HG03565 (cell line): ENCODE data around the gene SPATA19.

Source experiments
- ATAC-seq: cut with Tn5 transposase; IDR thresholded peaks from one replicate; pipeline ENCODE4 v1.9.1; 2021; ENCODE audit warnings: mild to moderate bottlenecking, moderate library complexity; ENCODE audit not compliant: unreplicated experiment

SPATA19 gene

DNA sequence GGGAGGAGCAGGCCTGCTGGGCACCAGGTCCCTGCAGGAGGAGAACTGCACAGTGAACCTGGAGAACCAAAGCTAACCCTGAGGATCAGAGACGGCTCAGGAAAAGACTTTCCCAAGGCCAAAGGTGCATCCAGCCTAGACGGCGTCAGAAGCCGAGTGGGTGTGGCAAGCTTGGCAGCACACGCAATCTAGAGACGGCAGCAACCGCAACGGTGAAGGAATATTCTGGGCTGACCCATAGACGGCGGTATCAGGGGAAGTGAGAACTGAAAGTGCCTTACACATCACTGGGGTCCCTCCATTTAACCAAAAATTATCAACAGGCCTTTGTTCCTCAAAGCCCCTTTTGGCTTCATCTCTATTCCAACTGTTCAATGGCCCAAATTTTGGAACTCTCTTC, 26.2 kb downstream of the SPATA19 start:
- no peak for ATAC-seq

DNA sequence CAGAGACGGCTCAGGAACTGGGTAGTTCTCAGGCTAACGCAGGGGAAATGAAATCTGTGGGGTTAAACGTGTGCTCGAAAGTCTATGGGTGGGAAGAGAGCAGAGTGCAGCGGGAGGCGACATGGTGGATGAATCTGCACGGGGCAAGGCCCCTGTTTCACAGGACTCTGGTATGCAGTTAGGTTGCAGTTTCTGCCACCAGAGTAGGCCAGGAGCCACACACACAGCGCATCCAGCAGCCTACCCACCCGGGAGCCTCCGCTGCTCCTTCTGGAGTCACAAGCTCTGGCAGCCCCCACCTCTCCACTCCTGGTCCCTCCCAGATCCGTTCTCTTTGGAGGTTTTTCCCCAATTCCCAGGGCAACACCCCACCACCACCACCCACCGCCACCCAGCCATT, 27.0 kb downstream of the SPATA19 start:
- ATAC-seq = no peak

DNA sequence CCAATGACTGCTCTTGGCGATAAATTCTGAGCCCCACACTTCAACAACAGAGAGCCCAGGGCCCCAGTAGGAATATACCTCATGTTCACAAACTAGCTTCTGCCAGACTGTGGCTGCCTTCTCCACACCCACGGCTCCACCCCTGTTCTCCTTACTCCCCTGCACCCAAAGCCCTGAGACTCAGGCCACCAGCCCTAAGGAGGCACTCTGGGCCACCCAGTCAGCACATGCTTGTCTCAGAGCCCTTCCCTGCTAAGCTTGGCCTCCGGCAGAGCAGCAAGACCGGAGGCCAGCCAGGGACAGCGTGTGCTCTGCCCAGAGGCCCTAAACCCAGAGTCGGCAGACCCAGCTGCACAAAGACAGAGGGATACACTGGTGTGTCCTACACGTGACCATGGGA, 27.9 kb downstream of the SPATA19 start:
- ATAC-seq = no peak

DNA sequence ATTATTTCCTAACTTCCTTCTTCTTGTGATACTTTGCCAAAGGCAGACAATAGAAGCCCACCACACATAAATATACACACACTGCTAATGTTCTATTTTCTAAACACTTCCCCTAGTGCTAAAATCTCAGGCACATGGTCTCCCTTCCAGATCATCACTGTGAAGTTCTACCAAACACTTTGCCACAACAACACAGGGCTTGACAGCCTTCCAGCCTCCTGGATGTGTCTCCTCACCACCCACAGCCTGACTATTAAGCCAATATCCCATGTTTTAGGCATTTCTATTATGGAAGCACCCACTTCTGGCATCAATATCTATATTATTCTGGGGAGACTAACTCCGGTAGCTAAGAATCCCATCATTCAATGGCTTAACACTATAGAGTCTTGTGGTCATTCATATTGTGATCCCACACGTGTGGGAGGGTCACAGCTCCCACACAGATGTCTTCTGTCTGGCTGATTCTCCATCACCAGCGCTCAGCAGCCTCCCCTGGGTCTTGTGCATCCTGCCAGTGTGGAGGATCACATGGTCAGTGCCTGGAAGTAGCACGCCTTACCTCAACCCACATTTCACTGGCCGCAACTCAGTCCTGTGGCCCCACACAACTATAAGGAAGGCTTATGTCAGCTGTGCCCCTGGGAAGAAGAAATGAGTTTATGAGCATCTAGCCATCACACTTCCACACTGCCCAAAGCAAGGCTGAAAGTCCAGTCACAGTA, 29.0 kb downstream of the SPATA19 start:
- no peak for ATAC-seq

DNA sequence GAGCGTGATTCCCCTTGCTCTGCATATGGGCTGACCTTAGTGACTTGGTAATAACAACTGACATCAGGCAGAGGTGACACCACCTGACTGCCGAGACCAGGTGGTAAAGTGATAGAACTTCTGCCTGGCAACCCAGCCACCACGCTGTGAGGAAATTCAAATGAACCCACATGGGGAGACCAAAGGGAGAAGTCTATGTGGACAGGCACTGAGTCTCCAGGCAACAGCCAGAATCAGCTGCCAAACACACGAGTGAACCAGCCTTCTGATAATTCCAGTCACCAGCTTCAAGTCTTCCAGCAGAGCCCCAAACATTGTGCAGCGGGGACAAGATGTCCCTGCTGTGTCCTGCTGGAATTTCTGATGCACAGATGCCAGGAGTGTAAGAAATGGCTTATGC, 29.7 kb downstream of the SPATA19 start:
- ATAC-seq = no peak

DNA sequence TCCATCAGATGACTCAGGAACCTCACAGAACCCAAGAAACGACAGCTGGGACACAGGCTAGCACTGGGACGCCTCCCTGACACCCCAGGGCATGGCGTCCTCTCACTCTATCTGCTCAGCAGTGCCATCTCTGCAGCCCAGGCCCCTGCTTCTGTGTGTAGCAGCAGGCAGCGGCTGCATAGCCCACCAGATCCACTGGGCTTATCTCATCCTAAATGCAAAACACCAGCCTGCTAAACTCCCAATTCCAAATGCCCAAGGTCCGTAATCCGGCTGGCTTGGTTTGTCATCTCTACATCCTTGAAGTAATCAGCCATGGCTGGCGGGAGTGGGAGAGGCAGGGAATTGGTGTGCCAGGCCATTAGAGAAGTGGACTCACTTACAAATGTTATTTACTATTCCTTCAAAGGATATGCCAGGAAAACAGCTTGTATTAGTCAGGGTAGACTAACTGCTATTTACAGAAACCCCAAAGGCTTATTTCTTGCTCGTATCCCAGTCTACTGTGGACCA, 30.7 kb downstream of the SPATA19 start:
- no peak for ATAC-seq

DNA sequence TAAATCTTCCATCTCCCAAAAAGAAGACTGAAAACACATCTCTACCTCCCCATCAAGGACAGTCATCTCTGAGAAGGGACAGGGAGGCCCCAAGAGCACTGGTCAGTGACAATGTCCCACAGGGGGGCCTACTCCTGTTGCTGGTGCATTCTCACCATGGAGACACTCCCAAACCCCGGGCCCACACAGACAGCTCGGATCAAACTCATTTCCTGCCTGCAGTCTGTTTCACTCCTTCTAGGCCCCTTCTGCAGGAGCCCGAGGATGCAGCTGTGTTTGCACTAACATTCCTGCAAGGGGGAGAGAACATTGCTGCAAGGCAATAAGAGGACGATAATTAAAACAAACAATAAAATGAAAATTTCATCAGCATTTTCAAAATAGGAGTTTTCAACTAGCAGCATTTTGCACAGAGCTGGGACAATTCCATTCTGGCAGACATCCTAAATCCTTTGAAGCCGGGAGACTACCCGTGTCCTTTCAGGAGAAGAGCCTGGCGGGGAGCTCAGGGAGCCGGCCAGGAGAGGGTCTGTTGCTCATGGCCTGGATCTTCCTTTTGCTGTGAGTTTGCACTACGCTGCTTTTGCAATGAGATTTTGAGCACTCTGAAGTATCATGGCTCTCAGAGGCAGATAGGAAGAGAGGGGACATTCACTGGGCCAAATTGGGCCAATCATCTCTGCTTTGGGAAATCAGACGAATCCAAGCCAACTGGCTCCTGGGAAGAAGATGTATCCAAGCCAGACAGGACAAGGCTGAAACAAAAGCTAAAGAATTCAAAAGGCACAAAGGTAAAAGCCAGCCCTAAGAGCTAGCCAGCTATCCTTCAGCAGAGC, 33.2 kb downstream of the SPATA19 start:
- no peak for ATAC-seq

DNA sequence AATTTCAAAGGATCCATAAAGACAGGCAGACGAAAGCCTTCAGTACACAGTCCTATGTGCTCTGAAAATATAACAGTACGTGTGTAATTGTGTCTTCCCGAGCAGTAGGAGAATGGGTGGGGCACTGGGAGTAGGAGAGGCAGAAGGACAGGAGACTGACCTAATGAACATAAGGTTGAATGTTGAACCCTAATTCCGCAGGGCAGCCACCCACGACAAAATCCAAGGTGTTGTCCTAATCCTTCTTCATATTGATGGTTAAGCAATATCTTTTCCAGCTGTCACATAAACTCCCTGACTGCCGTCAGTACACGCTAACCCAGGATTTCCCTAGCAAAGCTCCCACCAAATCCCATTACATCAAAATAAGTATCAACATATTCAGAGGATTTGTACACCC, 34.5 kb downstream of the SPATA19 start:
- no peak for ATAC-seq

DNA sequence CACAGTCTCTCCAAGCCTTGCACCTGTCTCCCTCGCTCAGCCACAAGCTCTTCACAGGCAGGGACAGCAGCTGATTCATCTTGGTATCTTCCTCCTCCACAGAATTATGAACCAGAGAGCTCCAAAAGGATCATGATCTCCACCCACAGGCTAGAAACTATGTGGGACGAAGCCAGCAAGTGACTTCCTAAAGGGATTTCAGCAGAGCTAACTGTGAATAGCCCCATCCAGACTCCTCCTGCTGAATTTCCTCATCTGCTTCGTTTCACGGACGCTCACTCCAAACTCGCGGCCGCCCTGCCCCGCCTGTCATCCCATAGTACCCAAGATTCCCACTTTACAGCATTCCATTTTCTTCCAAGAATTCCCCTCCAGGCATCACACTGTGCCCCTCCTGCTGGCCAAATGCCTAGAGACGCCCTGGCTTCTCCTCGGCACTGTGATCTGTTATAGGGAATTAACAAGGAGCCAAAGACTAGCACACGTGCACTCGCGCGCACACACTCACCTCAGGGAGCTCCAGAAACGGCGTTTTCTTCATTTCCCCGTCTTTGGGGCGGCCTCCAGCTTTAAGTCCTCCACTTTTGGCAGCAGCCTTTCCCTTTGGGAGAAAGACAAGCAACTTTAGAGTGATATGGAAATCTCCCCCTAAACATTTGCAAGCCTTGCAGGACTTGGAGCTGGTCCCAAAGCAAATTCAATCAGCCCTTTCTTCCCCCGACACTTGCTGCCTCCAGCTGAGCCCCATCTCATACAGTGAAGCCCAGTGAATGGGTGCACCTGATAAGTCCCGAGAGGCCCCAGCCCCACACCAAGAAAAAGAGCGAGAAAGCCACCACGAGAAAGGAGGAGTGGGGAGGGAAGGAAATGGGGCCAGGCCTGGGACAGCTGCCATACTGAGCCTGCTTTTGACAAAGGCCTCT, 35.5 kb downstream of the SPATA19 start:
- no peak for ATAC-seq

DNA sequence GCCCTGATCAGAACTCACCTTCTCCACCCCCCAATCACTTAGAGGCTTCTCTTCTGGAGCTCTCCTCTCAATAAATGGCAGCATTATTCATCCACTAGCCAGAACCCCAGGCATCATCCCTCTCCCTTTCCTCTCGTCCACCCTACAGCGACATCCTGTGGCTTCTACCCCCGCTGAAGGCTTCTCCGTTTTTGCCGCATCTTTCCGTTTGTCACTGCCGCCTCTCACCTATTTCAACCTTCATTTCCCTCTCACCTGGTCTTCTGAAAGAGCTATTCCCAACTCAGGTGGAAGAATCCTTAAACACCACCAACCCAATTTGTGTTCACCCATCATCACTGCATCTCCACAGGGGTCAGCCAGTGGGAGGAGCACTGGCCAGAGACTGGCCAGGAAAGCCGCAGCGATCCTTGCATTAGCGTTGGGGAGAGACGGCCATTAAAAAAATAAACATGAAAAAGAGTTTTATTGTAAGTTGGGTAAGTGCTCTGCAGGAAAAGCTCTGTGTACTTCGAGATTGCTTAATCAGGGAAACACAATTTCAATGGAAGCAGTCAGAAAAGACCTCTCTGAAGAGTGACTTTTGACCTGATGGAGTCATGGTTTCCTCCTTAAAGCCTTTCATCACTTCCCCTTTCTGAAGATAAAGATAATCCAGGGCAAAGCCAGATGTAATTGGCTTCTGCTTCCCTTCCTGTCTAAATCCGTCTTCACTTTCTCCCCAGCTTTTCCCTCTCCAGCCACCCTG, 36.7 kb downstream of the SPATA19 start:
- ATAC-seq = no peak

DNA sequence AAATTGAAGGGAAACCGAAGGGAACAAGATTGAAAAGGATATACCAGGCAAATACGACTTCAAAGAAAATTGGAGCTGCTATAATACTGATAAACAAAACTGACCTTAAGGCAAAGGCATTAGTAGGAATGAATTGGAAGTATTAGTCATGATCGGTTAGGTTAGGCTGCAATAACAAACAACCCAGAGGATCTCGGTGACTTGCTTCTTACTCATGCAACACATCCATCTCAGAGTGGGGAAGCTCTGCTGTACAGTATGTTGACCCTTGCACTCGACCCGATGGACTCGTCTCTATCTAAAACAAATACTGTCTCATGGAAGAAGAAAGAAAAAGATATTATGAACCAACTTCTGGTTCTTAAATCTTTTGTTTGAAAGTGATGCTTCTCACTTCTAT, 42.3 kb downstream of the SPATA19 start:
- ATAC-seq = no peak

DNA sequence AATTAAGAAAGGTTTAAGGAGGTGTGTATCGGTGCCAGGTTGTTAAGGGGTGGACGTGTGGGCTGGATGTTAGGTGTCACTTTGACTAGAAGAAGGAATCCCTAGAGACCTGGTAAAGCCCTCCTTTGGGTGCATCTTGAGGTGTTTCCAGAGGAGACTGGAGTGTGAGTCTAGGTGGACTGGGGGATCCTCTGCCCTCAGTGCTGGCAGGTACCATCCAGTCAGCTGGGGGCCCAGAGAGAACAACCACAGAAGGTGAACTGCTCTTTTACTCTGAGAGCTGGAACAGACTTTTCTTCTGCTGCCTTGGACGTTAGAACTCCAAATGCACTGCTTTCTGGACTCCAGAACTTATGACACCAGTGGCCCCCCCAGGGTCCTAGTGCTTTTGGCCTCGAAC, 44.0 kb downstream of the SPATA19 start:
- no peak for ATAC-seq

DNA sequence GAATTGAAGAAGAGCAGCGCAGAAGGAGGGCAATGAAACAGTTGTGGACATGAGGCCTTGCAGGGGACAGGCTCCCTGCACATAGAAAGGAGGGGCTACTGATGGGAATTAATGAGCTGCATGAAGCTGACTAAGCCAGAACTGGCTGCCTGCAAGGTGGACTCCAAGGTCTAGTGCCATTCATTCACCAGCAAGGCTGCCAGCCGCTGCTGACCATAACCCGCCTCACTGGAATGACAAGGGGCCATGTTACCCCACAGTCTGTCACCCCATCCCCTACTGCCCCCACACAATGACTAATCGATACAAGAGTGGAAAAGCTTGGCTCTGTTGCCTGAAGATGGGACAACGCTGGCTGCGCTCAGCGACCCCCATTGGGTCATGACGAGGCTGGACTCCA, 44.6 kb downstream of the SPATA19 start:
- no peak for ATAC-seq

DNA sequence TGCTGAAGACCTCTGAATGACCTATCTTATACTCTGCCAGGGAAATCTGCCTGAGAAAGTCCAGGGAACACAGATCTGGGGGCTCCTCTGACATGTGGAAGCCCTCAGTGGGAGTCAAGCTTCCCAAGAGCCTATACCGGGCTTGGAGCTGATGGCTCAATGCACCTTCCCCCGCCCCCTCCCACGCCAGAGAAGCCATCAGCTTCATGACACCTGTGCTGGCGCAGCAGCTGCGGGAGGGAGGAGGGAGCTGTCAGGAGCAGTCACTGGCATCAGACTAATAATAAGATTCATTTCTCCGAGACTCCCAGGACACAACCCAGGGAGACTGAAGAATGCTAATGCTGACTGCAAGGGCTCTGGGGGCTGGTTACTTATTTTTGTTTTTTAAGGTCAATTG, 47.8 kb downstream of the SPATA19 start:
- no peak for ATAC-seq

DNA sequence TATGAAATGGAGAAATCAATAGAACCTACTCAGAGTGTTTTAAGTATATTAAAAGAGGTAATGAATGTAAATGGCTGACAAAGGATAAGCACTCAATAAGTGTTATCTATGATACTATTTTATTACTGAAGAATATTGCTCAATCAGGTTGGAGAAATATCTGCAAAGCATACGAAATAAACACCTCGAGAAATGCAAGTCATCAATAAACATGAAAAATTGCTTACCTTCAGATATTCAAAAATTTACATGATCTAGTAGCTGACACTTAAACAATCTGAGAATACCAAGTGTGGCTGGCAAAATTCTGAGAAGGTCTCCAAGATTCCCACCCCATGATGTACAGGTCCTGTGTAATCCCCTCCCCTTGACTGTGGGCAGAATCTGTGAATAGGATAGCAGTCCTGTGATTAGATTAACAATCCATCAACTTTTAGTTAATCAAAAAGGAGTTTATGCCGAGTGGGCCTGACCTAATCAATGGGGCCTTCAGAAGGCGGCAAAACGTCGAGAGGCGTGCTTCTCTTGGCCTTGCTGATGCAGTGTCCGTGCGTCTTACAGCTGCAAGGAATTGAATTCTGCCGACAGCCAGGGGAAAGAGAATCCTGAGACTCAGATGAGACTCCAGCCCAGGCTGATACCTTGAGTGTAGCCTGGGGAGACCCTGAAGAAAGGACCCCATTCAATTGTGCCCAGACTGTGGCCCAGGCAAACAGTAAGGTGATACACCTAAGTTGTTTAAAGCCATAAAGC, 49.1 kb downstream of the SPATA19 start:
- no peak for ATAC-seq

DNA sequence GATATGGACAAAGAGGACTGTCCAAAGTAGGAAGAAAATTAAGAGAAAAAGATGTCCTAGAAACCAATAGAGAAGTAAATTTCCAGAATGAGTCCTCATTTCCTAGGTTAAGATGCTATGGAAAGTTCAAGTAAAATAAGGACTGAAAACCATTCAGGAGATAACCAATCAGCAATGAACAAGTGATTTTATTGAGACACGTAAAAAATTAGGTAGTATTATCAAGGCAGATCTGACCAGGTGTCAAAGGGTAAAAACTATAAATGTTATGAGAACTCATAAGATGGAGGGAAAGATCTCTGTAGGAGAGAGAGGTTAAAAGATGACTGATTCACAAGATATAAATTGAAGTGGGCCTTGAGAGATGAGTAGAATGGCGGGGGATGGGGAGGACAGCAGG, 50.2 kb downstream of the SPATA19 start:
- no peak for ATAC-seq

DNA sequence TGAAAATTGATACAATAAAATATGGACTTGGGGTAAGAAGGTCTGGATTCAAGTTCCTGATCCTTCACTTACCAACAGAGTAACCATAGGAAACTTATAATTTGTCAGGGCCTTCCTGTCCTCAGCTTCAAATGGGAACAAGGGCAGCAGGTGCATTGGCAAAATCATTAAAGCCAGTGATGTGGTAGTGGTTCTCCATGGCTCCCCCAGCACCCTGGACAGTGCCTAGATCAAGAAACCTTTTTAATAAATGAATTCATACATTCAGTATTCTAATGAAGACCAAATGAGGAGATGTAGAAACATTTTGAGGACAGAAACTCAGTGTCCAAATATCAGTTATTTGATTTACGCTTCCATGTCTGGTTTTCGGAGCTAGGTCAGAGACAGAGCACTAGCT, 51.1 kb downstream of the SPATA19 start:
- no peak for ATAC-seq

DNA sequence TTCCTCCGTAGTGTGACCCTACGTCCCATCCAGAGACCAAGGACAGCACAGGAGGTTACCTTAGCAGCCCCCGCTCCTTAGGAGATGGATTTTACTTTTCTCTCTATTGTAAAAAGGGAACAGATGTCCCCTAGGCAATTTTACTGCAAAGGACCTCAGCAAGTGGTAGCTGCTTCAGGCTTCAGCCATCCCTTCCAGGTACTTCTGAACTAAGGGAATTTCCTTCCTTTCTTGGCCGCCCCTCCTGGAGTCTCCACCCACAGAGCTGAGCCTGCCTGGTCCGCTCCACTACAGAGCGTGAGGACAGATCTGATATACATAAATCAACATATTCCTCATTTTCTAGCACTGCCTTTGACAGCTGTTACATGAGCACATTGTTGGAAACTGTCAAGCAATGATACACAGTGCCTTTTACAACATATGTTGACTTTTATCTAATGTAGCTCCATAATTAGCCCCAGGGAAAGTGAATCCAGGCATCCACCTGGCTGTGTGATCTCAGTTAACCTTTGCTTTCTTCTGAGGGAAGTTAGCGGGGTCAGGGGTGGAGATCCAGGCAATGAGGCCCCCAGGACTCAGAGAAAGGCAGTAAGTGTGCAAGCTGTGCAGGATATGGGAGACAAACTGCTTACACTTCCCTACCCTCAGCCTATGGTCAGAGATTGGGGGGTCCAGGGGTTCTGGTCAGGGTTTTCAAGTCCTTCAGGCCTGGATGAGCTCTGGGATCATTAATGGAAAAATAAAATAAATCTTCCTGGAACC, 51.9 kb downstream of the SPATA19 start:
- no peak for ATAC-seq

DNA sequence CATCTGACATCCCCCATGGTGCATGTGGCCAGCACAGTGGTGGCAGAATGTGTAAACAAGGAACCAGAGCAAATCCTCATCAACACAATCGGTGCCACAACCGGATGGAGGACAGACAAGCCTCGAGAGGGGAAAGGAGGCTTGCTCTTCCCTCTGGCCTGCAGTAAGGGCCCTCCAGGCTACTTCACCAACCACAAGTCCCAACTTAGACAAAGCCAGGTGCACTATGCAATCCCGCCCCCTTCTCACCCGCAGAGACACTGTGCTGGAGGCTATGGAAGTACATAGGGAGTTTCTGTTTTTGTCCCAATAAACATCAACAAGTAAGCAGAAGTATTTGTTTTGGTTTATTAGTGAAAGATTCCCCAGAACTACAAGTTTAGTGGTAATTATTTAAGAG, 54.3 kb downstream of the SPATA19 start:
- no peak for ATAC-seq
